Kidney (tissue), 14 donors: ENCODE data around the gene RPRD2. TPM values are rescaled to one million over a fixed set of nuclear protein-coding genes. Genes with fewer than 3 reads are reported as not detected.
A peak's percentile ranks its signal among the peaks of the same experiment; 100 is the strongest.

Experiments
- DNase-seq, 5 donors: peaks; one replicate each; pipeline ENCODE4 v3.0.0-alpha.2; 2013 to 2020
- FAIRE-seq: peaks from 2 replicates; lab custom pipeline; 2012; peaks lifted over from hg19 to GRCh38; lab: Jason Lieb, UNC
- H3K27ac ChIP-seq, 2 donors: one replicate each; pipeline ENCODE4 v1.7.0; 2013; ENCODE audit warnings: low read depth in 2 of 2, low read length in 2 of 2, inconsistent platforms in 1 of 2
- H3K27me3 ChIP-seq: one replicate; pipeline ENCODE4 v1.7.1; 2013; ENCODE audit warnings: low read length, inconsistent platforms; ENCODE audit not compliant: control insufficient read depth, insufficient read depth
- H3K36me3 ChIP-seq, 3 donors: one replicate each; pipeline versions ENCODE4 v1.7.0 to v1.7.1; 2013; ENCODE audit warnings: low read length in 3 of 3, control low read depth in 1 of 3, inconsistent platforms in 1 of 3; ENCODE audit not compliant: insufficient read depth in 3 of 3, control insufficient read depth in 2 of 3
- H3K4me1 ChIP-seq, 3 donors: one replicate each; pipeline versions ENCODE4 v1.7.0 to v1.7.1; 2013; ENCODE audit warnings: low read length in 3 of 3, inconsistent platforms in 1 of 3, low read depth in 1 of 3; ENCODE audit not compliant: control insufficient read depth in 2 of 3, insufficient read depth in 2 of 3
- H3K4me3 ChIP-seq, 3 donors: one replicate each; pipeline versions ENCODE4 v1.7.0 to v1.8.1; 2013; ENCODE audit warnings: low read length in 3 of 3, control low read depth in 1 of 3, inconsistent platforms in 1 of 3
- H3K9ac ChIP-seq, 3 donors: one replicate each; pipeline versions ENCODE4 v1.7.0 to v1.7.1; 2013; ENCODE audit warnings: low read length in 3 of 3, control low read depth in 1 of 3, inconsistent platforms in 1 of 3
- H3K9me3 ChIP-seq, 3 donors: one replicate each; pipeline versions ENCODE4 v1.7.0 to v1.7.1; 2013; ENCODE audit warnings: low read length in 3 of 3, control low read depth in 1 of 3, inconsistent platforms in 1 of 3; ENCODE audit not compliant: control insufficient read depth in 2 of 3, insufficient read depth in 1 of 3
- intact Hi-C: fragments of 100-400 bp; cut with DNase I; formaldehyde crosslinking; loops from one replicate; pipeline ENCODE4 v1.11.1; 2022
- polyA plus RNA-seq: library from polyadenylated mRNA; stranded (reverse); fragments of 350-450 nt; fragmentation: Illumina TruSeq; extraction: RNeasy Lipid Tissue Mini Kit (QIAGEN cat#74804); gene quantifications from one replicate; pipeline ENCODE4 v1.2.3, GENCODE V29; 2014; ENCODE audit warnings: low read depth, low replicate concordance; ENCODE audit not compliant: insufficient read depth
- total RNA-seq: library from RNA; stranded (reverse); fragmentation: NEBNext Ultra II Directional; extraction: Animal tissue kit (Norgen Biotek cat#: 25700); gene quantifications from one replicate; pipeline ENCODE4 v1.2.1, GENCODE V29; 2021
- TF ChIP-seq, protein P1 (sequence below): IDR thresholded peaks from 3 replicates; pipeline ENCODE4 v1.5.1; 2012; ENCODE audit warnings: mild to moderate bottlenecking, moderate library complexity, borderline replicate concordance; ENCODE audit not compliant: insufficient read depth; ENCODE audit errors: extremely low read depth
- donor health status: control.
- donor health status: control.
- donor health status: control.
- donor health status: control.
- donor health status: control.
- donor health status: DM: yes; HTN: yes; CAD: no.
- donor health status: Normal renal cell carcinoma (clear cell type).

Gene RPRD2
- total and polyA plus RNA-seq, 2 donors from 2014 or later: 9.1 to 40.4 TPM

DNA sequence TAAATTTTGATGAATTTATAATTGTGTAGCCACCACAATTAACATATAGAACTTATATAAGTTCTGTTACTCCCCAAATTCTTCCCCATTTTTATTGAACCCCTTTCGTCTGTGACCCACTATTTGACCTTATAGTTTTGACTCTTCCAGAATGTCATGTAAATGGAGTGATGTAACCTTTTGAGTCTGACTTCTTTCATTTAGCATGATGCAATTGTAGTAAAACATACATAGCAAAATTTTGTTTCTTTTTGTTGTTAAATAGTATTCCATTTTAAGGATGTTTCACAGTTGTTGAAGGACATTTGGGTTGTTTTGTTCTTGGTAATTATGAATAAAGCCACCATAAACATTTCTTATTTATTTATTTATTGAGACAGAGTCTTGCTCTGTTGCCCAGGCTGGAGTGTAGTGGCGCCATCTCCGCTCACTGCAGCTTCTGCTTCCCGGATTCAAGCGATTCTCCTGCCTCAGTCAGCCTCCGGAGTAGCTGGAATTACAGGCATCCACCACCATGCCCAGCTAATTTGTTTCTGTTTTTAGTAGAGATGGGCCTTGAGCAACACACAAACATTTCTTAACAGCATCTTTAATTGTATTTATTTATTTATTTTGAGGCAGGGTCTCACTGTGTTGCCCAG is 33.6 kb downstream of the RPRD2 start:
- TF ChIP-seq, protein P1, sequence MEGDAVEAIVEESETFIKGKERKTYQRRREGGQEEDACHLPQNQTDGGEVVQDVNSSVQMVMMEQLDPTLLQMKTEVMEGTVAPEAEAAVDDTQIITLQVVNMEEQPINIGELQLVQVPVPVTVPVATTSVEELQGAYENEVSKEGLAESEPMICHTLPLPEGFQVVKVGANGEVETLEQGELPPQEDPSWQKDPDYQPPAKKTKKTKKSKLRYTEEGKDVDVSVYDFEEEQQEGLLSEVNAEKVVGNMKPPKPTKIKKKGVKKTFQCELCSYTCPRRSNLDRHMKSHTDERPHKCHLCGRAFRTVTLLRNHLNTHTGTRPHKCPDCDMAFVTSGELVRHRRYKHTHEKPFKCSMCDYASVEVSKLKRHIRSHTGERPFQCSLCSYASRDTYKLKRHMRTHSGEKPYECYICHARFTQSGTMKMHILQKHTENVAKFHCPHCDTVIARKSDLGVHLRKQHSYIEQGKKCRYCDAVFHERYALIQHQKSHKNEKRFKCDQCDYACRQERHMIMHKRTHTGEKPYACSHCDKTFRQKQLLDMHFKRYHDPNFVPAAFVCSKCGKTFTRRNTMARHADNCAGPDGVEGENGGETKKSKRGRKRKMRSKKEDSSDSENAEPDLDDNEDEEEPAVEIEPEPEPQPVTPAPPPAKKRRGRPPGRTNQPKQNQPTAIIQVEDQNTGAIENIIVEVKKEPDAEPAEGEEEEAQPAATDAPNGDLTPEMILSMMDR: no peak
- intact Hi-C loops: no loop called here
- DNase-seq (no peak), FAIRE-seq (no peak)
- Histone ChIP-seq H3K9me3 (no peaks in the 10 kb centered on the region), H3K36me3 (no peaks in the 10 kb centered on the region), H3K9ac (no peak overlapping the region), H3K27me3 (no peaks in the 10 kb centered on the region), H3K27ac (no peak overlapping the region), H3K4me3 (no peak overlapping the region), H3K4me1 (no peaks in the 10 kb centered on the region)

DNA sequence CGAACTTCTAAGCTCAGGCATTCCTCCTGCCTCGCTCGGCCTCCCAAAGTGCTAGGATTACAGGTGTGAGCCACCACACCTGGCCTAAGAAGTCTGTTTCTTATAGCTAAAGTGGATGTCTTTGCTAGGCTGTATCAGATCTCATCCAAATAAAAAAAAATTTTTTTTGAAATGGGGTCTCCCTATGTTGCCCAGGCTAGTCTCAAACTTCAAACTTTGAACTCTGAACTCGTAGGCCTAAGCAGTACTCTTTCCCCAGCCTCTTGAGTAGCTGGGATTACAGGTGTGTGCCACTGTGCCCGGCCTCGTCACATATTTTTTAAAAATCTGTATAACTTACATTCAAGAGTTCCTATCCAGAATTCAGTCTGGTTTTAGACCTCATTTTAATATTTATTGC is 40.5 kb downstream of the RPRD2 start:
- no peaks in the 10 kb centered on the region for H3K36me3 ChIP-seq
- H3K4me1 ChIP-seq: peaks cover 0 to 19% (median 7%) of the 10 kb centered on the region in 3 donors
- H3K27me3 ChIP-seq: no peaks in the 10 kb centered on the region
- TF ChIP-seq, protein P1: no peak
- DNase-seq (no peak), FAIRE-seq (no peak)
- intact Hi-C loops: no loop called here
- no peaks in the 10 kb centered on the region for H3K9me3 ChIP-seq
- no peak overlapping the region for H3K9ac ChIP-seq
- H3K4me3 ChIP-seq: no peak overlapping the region
- no peak overlapping the region for H3K27ac ChIP-seq

DNA sequence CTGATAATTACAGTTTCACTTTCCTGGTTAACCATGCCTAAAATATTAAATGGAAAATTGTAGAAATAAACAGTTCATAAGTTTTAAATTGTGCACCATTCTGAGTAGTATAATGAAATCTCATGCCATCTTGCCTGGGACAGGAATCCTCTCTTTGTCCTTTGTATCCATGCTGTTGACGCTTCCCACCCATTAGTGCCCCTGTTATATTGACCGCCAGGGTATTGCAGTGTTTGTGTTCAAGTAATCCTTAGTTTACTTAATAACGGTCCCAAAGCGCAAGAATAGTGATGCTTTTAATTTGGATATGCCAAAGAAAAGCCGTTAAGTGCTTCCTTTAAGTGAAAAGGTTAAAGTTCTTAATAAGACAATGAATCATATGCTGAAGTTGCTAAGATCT is 41.7 kb downstream of the RPRD2 start:
- Histone ChIP-seq H3K4me3 (no peak overlapping the region), H3K27me3 (no peaks in the 10 kb centered on the region), H3K9me3 (no peaks in the 10 kb centered on the region), H3K36me3 (no peaks in the 10 kb centered on the region), H3K9ac (peak overlapping the region in 1 of 3 donors; percentile 24), H3K4me1 (peaks cover 0 to 26% (median 7%) of the 10 kb centered on the region in 3 donors), H3K27ac (no peak overlapping the region)
- TF ChIP-seq, protein P1: no peak
- intact Hi-C loops: no loop called here
- FAIRE-seq (no peak), DNase-seq (no peak)
